RPMI7951 (cell line): Measurements from ENCODE around the gene RTP5. TPM values are rescaled to one million over a fixed set of nuclear protein-coding genes. Genes with fewer than 3 reads are reported as not detected.
"Not testable (repeated sequence)": the region's sequence is repeated elsewhere in the genome, so short reads cannot be mapped to it uniquely, and the experiment has no call there.

Experiments used
- DNase-seq: peaks from one replicate; pipeline ENCODE4 v3.0.0-alpha.2; 2012; ENCODE audit warnings: low read depth
- total RNA-seq: library from RNA; depleted of rRNA; stranded (reverse); fragments of >200 nt; shearing (Covaris generic); gene quantifications from 2 replicates; pipeline ENCODE4 v1.2.3, GENCODE V29; 2014

Gene RTP5
- total RNA-seq, 1 experiment from 2014 or later: not detected

DNA sequence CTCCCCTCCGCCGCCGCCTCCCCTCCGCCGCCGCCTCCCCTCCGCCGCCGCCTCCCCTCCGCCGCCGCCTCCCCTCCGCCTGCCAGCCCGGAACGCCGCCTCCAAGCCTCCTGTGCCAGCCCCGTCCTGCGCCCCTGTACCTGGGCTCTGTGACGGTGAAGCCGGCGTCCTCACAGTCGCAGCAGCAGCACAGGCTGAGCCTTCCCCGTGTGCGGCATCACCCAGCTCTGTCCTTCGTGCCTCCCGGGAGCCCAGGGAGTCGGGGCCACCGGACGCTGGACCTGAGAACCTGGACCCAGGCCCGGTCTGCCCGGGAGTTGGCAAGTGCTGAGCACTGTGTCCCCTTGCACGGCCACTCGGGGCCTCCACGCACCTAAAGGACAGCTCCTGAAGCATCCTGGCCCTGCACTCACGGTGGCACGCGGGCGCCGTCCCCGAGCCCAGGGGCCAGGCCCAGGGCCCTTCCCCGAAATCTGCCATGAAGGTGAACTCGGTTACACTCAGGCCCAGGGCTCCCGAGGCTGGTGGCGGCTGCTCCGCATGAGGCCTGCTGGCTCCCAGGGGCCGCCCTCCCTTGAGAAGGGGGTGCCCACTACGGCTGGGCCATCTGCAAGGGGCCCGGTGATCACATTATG, 32.9 kb downstream of the RTP5 start:
- DNase-seq: no peak

DNA sequence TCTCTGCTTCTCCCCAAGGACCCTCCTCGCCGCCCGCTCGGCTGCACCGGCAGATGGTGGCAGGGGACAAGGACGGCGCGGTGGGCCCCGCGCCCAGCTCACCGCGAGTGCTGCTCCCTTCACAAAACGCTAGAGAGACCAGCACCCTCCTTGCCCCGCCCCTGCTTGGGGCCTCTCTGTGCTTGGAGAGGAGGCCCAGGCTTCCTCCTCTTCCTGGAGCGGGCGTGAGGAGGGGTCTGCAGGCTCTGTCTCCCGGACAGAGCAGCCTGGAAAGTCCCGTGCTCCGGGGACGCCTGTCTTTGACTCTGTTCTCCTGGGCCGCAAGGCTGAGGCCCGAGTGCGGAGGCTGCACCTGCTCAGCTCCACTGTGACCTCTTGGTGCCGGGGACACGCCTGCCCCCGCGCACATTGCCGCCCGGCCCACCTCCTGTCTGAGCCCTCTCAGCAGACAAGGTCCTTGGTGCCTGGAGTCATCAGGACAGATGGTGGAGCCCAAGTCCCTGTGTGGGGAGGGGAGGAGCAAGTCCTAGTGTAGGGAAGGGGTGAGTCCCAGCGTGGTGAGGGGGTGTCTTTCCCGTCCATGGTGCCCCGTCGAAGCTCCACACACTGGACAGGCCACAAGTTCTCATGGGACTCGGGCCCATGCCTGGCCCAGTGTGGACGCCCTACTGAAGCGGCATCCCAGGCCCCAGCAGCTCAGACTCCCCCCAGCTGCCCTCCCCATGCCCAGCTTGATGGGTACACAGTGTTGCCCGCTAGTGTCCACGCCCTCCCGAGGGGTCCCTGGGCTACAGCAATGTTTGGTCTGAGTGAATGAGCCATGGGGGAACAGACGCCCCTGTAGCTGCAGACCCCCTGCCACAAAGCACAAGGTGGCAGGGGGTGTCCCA, 33.8 kb downstream of the RTP5 start:
- DNase-seq: no peak

DNA sequence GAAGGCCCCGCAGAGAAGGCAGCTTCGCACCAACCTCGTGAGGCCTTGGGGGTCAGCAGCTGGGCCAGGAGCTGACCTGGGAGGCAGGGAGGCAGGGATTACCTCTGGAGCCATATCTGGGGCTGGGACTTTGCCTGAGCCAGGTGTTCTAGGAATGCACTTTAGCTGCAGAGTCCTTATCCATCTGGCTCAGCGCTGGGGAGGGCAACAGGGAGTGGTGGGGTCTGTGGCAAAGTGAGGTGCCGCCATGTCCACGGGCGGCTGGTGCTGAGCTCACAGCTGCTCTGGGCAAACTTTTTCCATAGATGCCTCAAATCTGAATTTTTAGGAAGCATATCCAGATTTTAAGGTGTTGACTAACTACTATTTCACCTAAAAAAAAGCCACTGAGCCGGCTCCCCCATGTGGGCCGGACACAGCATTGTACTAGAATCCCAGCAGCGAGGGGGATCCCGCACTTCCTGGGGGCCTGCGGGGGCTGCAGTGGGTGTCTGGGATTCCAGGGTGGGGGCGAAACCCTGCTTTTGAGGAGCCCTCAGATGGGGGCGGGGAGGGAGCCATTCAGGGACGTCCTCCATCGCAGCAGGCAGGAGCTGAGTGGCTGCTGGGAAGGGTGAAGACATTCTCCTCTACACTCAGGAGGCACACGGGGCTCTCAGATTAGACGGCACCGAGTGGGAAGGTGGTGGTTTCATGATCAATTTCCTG, 34.6 kb downstream of the RTP5 start:
- DNase-seq: no peak

DNA sequence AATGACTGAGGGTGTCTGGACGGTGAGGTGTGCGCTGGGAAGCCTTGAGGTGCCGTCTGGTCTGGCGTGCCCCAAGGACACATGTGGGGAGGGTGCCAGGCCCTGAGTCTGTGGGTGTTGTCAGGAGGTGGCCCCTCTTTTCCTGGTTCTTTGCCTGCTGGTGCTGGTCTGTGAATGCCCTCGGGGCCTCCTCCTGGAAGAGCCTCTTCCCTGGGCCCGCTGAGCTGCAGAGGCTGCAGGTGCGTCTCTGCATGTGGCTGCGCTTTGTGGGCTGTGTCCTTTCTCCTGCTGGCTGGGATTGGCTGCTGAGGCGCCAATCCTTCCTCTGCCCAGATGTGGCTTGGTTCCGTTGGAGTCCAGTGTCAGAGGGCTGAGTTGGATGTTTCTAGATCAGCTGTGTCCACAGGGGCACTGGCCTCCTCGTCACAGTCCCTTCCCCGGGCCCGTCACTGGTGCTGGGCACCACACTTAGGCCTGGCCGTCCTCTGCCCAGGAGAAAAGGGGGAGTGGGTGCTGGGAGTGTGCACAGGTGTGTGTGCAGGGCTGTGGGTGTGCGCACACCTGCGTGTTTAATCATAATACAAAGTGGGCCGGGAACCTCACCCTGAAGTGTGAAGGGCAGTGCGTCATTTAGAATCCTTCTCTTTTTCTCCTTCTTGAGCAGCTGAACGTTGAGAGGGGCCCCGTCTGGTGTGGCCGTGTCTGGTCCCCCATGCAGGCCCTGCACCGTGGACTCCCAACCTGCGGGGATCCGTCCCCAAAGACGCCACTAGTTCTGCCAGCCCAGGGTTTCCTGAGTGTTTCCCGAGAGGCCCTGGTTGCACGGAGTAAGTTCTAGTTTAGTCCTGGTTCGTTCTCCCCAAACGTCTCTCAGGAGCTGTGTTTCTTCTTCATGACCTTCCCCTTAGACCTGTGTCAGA, 35.5 kb downstream of the RTP5 start:
- DNase-seq: no peak

DNA sequence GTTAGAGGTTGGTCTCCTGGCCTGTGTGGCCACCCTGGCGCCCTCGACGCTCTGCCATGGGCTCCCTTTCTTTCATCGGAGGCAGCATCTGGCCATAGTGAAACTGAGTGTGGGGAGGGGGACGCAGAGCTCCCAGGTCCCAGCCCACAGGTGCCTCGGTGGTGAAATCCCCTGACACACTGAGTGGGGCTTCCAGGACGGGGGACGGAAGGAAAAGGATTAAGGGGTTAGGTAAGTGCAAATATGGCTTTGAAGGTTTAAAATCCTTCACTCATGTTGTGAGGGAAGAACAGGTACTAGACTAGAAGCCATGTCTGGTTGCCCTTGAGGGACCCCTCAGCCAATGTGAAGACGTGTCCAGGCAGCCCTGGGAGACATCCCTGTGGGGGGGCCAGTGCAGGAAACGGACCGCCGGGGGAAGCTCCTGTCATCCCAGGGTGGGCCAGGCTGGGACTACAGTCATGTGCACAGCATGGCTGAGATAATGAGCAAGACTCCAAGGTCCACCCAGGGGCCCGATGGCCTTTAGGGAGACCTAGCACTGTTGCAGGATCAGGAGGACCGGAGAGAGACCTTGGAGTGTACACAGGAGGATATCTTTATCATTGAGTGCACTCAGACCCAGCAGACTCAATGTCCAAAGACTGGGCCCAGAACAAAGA, 36.3 kb downstream of the RTP5 start:
- no peak for DNase-seq

DNA sequence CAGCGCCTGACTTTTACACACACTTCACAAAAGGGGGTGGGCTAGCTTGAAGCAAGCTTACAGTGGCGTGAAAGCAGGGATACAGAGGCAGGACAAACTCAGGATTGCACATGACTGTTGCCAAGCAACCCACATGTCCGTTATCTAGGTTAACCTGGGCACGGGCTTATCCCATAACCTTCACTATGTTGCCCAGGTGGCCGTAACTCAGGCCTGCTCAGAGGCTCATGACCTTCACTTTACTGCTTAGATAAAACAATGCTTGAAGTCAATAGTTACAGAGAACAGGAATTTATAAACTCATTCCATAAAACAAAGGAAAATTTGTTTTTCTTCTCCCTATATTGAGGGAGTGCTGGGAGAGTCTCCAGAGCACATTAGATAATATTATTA, 36.8 kb downstream of the RTP5 start:
- DNase-seq: not testable (repeated sequence)

DNA sequence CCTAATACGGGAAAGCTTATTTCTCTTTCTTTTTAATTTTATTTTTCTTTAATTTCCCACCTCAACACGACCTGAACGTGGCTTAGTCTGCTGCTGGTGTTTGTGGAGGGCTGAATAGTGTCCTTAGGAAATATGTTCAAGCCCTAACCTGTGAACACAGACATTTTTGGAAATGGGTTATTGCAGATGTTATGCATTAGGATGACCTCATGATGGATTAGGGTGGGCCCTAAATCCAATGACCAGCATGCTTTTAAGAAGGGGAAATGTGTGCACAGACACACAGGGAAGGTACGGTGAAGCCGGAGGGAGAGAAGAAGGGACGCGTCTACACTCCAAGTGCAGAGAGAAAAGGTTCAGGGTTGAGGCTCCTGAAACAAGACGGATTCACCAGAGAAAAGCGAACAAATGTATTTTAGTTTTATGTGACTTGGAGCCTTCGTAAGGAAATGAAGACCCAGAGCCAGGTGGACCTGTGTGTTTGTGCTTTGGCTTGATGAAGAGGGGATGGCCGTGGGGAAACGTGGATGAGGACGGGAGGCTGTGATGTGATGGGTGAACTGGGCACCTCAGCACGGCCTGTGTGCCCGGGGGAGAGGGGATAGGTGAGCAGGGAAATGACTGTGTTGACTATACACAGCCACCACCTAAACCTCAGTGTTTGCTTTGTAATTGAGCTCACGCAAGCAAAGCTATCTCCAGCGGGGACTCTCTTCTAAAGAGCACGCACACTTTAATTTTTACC, 37.5 kb downstream of the RTP5 start:
- no peak for DNase-seq

DNA sequence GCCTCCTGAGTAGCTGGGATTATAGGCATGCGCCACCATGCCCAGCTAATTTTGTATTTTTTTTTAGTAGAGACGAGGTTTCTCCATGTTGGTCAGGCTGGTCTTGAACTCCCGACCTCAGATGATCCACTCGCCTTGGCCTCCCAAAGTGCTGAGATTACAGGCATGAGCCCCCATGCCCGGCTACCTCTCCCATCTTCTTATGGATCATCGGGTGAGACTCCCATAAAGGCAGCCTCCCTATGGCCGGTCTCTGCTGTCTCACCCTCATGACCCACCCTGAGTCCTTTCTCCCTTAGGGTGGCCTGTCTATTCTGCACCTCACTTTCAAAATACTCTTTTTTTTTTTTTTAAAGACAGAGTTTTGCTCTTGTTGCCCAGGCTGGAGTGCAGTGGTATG, 38.3 kb downstream of the RTP5 start:
- not testable (repeated sequence) for DNase-seq

DNA sequence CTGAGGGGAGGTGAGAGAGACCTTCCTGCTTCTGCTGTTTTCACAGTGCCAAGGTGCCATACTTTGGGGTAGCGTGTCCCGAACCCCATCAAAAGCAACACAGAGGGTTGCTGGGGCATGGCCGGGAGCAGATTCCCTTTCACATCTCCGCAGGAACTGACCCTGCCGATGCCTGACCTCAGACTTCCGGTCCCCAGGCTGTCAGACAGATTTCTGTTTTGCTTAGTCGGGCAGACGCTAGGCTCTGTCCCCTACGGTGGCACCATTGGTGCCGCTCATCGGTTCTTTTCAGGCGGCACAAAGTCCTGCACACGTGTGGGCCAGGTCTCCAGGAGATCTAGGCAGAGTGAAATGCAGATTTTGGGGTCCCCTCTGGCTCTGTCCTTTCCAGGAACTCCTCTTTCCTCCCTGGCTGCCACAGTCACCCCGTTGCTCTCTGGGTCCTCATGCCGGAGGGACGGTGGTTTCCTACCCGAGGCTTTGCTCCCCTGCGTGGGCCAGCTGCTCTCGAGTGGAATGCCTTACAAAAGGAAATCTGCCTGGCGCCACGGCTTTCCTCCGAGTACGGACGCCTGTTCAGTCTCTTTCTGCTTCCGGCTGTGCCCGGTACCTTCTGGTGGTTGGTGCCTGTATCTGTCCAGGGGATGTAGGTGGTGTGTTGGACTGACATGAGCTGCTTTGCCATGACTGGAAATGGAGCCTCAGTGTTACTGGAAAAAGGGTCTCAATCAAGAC, 39.3 kb downstream of the RTP5 start:
- DNase-seq: no peak

DNA sequence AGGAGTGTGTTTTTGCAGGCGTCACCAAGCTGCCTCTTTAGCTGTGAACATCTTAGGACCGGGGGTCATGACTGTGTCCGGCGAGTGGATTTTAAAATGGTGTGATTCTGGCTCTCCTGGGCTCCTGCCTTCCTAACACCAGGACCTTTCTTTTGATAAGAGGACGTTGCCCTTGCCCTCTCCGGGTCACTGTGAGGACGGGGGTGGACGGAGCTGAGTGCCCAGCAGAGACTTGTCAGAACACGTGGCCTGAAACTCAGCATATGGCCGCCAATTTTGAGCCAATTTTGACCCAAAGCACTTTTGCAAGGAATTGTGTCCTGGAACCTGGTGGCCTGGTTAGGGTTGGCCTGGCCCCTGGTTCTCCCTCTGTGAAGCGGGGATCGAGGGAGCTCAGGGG, 40.2 kb downstream of the RTP5 start:
- no peak for DNase-seq

DNA sequence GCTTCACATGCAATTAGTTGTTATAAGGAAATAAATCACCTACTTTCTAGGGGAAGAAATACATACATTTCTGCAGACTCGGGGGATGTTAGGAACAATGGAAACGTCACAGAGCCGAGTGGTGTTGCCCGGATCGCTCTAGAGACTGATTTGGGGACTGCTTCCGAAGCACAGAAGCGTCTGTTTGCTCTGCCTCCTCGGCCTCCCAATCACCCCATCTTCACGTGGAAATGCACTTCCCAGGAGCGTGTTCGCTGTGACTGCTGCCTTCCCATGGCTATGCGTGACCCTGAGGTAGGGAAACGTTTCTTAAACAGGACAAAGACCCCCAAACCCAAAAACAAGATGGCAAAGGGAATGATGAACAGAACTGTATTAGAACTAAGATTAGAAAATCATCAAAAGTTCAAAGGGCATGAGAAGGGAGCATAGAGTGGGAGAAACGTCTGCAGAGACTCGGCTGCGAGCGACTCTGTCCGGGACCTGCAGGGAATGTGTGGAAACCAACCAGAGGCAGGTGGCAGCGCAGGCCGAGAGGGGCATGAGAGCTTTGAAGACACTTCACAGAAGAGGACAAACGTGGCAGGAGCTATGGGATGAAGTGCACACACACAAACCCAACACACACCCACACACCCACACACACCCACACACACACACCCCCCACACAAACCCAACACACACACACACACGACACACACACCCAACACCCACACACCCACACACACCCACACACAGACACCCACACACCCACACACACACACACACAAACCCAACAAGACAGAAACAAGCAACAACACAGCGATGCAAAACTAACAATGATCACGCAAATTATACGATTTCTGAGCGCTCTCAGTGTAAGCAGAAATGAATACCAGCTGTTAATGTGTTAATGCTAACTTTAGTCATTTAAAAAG, 41.3 kb downstream of the RTP5 start:
- DNase-seq: no peak

DNA sequence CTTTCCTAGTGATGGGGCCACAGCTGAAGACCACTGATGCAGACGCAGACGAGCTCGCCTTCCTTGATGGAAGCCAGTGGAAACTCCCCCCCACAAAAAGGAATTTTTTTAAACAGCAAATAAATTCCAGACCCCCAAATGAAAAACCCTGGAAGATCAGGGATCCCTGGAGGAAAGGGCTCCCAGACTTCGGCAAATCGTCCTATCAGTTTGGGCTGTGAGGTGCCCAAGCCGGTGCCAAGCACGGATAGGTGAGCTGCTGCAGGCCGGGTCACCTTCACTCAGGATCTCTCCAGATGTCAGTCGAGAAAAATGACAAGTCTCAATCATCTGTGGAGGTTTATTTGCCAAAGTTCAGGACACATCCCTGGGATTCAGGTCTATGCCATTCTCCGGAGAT, 42.0 kb downstream of the RTP5 start:
- DNase-seq: no peak

DNA sequence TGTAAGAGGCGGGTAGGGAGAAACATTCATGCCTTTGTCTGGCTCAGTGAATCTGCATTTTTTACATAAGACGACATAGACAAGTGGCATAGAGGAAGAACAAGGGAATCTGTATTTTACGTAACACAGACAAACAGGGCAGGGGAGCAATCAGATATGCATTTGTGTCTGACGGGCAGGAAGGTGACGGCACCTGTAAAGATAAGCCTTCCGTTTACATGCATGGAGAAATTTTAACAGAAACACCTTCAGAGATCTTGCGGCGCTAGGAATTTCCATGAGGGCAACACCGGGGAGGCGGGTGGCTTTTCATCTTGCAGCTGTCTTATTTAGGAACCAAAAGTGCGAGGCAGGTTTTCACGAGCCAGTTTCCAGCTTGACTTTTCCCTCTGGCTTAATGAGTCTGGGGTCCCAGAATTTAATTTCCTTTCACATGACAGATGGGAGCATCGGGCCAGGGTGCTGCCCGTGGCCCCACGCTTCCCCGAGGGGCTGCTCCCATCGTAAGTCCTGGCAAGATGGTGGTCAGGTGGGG, 42.6 kb downstream of the RTP5 start:
- DNase-seq: no peak

DNA sequence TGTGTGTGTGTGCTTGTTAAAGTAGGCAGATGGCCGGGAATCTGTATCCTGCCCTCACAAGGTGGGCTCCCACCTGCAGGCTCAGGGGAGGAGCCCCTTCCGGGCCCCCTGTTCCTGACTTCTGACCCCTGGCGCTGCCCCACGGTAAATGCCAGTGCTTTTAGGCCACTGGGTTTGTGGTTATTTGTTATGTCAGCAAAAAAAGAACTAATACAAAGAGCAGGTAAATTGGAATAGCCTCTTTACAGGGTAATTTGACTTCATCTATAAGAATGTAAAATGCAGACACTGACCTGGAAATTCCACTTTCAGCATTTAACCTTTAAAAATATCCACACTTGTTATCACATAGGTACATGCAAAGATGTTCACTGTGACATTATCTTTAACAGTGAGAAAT, 44.2 kb downstream of the RTP5 start:
- no peak for DNase-seq

DNA sequence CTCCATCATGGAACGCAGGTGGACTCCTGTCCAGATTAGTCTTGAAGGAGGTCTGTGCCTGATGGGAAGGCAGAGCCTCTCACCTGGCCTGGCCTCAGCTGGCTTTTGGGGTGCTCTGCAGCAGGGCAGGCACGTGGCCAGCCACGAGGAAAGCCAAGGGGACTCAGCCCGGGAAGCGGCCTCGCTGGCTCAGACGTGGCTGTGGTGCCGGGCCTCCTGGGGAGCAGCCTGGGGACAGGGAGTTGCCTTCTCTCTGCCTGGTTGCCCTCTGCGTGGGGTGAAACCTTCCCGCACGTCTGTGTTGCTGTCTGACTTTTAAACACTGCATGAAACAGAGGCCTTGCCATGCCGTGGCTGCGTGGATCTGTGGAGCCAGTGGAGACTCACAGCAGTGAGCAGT, 45.0 kb downstream of the RTP5 start:
- DNase-seq: no peak

DNA sequence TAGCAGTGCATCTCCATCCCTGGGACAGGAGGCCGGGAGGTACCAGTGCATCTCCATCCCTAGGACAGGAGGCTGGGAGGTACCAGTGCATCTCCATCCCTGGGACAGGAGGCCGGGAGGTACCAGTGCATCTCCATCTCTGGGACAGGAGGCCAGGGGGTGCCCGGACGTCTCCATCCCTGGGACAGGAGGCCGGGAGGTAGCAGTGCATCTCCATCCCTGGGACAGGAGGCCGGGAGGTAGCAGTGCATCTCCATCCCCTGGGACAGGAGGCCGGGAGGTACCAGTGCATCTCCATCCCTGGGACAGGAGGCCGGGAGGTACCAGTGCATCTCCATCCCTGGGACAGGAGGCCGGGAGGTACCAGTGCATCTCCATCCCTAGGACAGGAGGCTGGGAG, 52.1 kb downstream of the RTP5 start:
- not testable (repeated sequence) for DNase-seq

DNA sequence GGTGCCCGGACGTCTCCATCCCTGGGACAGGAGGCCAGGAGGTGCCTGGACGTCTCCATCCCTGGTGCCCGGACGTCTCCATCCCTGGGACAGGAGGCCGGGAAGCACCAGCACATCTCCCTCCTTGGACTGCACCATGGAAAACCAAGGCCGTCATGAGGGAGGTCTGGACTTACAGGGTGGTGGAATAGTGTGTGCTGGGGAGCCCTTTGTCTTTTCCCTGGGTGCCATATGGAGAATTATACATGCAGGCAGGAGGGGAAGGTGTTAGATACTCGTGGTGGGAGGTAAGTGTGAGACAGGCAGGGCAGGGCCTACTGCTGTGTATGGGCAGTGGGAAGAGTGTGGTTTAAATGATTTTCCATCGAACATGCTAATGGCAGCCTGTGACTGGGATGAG, 52.9 kb downstream of the RTP5 start:
- DNase-seq: no peak
